OCI-LY7 (cell line): ENCODE data around the gene ENOSF1.

Experiments used
- CTCF ChIP-seq: fragments of 200-600 bp; sonication (generic); conservative IDR thresholded peaks from 2 replicates; pipeline ENCODE4 v1.5.1; 2014; ENCODE audit warnings: mild to moderate bottlenecking, antibody characterized with exemption, low read length, moderate library complexity, mixed read lengths
- EZH2phosphoT487 ChIP-seq: fragments of 200-600 bp; sonication (generic); IDR thresholded peaks from 2 replicates; pipeline ENCODE4 v1.6.1; 2018; ENCODE audit warnings: low read depth, borderline replicate concordance, mild to moderate bottlenecking, mixed run types, antibody characterized with exemption, low read length, moderate library complexity, mixed read lengths

- TF ChIP-seq CTCF (no peak), EZH2phosphoT487 (no peak)
Measured at GRCh38 chr18:652131-652530, 60.3 kb downstream of the ENOSF1 start.
